Measurements from ENCODE around the gene ABCA8. TPM values are rescaled to one million over a fixed set of nuclear protein-coding genes. Genes with fewer than 3 reads are reported as not detected.

The ABCA8 gene
- total RNA-seq, 1 donor from 2014 or later = 34.1 TPM

DNA sequence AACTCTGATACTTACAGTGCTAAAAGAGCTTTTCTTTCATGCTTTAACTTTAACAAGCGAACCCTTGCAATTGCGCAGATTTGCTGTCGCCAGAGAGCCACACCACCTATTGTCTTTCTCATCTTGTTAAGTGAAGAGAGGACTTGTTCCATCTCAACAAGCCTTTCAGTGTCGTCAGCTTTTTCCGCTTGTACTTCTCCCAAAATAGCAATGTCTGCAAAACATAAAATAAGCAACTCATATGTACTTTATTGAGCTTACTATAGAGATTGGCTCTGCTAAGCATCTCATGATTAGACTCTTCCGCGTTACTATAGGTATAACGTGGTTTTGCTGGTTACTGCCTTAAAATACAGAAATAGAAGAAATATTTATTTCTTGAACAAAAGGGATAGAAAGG, 51.9 kb downstream of the ABCA8 start:
- peaks cover 46% of the 10 kb centered on the region for H3K36me3 Mint-ChIP-seq (ENCODE audit: unreplicated experiment)
- DNase-seq (ENCODE audit: extremely low spot score, unreplicated experiment) = no peak
- TF ChIP-seq, protein P1, sequence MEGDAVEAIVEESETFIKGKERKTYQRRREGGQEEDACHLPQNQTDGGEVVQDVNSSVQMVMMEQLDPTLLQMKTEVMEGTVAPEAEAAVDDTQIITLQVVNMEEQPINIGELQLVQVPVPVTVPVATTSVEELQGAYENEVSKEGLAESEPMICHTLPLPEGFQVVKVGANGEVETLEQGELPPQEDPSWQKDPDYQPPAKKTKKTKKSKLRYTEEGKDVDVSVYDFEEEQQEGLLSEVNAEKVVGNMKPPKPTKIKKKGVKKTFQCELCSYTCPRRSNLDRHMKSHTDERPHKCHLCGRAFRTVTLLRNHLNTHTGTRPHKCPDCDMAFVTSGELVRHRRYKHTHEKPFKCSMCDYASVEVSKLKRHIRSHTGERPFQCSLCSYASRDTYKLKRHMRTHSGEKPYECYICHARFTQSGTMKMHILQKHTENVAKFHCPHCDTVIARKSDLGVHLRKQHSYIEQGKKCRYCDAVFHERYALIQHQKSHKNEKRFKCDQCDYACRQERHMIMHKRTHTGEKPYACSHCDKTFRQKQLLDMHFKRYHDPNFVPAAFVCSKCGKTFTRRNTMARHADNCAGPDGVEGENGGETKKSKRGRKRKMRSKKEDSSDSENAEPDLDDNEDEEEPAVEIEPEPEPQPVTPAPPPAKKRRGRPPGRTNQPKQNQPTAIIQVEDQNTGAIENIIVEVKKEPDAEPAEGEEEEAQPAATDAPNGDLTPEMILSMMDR (IDR thresholded peaks at IDR 0.05) = no peak
- H3K4me1 Mint-ChIP-seq (ENCODE audit: unreplicated experiment) = peaks cover 7% of the 10 kb centered on the region
- no peaks in the 10 kb centered on the region for H3K27me3 Mint-ChIP-seq (ENCODE audit: unreplicated experiment)
- no peak overlapping the region for H3K27ac Mint-ChIP-seq (ENCODE audit: unreplicated experiment)
- peaks cover 14% of the 10 kb centered on the region for H3K9me3 Mint-ChIP-seq (ENCODE audit: unreplicated experiment)
- no peak overlapping the region for H3K4me3 Mint-ChIP-seq (ENCODE audit: unreplicated experiment)

DNA sequence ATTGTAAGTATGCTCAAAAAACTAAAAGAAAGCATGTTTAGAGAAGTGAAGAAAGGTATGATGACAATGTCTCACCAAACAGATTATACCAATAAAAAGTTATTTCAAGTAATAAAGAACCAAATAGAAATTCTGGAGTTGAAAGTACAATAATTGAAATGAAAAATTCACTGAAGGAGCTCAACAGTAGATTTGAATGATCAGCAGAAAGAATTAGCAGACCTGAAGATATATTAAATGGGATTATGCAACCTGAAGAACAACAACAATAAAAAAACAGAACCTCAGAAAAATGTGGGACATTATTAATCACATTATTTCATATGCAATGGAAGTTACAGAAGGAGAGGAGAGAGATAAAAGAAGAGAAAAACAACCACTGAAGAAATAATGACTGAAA, 57.6 kb downstream of the ABCA8 start:
- no peak overlapping the region for H3K27ac Mint-ChIP-seq (ENCODE audit: unreplicated experiment)
- TF ChIP-seq, protein P1 (IDR thresholded peaks at IDR 0.05) = no peak
- peaks cover 44% of the 10 kb centered on the region for H3K36me3 Mint-ChIP-seq (ENCODE audit: unreplicated experiment)
- no peak overlapping the region for H3K4me3 Mint-ChIP-seq (ENCODE audit: unreplicated experiment)
- no peaks in the 10 kb centered on the region for H3K4me1 Mint-ChIP-seq (ENCODE audit: unreplicated experiment)
- H3K27me3 Mint-ChIP-seq (ENCODE audit: unreplicated experiment) = no peaks in the 10 kb centered on the region
- no peak for DNase-seq (ENCODE audit: extremely low spot score, unreplicated experiment)
- H3K9me3 Mint-ChIP-seq (ENCODE audit: unreplicated experiment) = peaks cover 28% of the 10 kb centered on the region

DNA sequence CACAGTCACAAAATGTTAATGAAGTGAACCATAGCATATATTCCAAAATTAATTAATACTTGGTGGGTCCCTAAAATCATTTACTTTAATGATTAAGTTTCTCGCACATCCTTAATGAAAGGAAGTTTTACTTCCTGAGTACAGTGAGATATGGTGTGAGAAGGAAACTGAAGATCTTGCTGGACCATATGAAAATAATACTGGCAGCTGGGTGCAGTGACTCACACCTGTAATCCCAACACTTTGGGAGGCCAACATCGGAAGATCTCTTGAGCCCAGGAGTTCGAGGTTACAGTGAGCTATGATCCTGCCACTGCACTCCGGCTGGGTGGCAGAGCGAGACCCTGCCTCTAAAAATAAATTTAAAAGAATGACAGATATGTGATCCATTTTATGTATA, 62.5 kb downstream of the ABCA8 start:
- TF ChIP-seq, protein P1 (IDR thresholded peaks at IDR 0.05) = no peak
- Mint-ChIP-seq H3K9me3 (ENCODE audit: unreplicated experiment) (peaks cover 11% of the 10 kb centered on the region), H3K27ac (ENCODE audit: unreplicated experiment) (no peak overlapping the region), H3K27me3 (ENCODE audit: unreplicated experiment) (no peaks in the 10 kb centered on the region), H3K36me3 (ENCODE audit: unreplicated experiment) (peaks cover 19% of the 10 kb centered on the region), H3K4me3 (ENCODE audit: unreplicated experiment) (no peak overlapping the region), H3K4me1 (ENCODE audit: unreplicated experiment) (no peaks in the 10 kb centered on the region)
- no peak for DNase-seq (ENCODE audit: extremely low spot score, unreplicated experiment)

DNA sequence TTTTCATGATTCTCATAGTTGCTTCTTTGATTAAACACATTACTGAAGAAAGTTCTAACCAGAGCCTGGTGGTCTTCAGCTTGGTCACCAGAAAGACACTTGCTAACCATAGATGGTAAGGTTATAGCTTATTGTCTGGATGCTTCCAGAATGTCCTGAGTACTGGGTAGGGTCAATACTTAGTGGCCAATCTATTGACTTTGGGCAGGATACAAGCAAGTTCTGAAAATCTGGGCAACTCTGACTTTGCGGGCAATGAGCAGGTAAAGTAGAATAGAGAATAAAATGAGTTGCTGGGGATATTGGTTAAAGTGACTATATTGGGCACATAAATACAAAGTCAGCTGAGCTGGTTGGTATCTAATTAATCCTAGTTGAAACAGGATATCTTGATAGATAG, 63.0 kb downstream of the ABCA8 start:
- H3K27me3 Mint-ChIP-seq (ENCODE audit: unreplicated experiment) = no peaks in the 10 kb centered on the region
- no peak for DNase-seq (ENCODE audit: extremely low spot score, unreplicated experiment)
- H3K27ac Mint-ChIP-seq (ENCODE audit: unreplicated experiment) = no peak overlapping the region
- TF ChIP-seq, protein P1 (IDR thresholded peaks at IDR 0.05) = no peak
- peaks cover 14% of the 10 kb centered on the region for H3K36me3 Mint-ChIP-seq (ENCODE audit: unreplicated experiment)
- peaks cover 6% of the 10 kb centered on the region for H3K9me3 Mint-ChIP-seq (ENCODE audit: unreplicated experiment)
- H3K4me1 Mint-ChIP-seq (ENCODE audit: unreplicated experiment) = no peaks in the 10 kb centered on the region
- no peak overlapping the region for H3K4me3 Mint-ChIP-seq (ENCODE audit: unreplicated experiment)

DNA sequence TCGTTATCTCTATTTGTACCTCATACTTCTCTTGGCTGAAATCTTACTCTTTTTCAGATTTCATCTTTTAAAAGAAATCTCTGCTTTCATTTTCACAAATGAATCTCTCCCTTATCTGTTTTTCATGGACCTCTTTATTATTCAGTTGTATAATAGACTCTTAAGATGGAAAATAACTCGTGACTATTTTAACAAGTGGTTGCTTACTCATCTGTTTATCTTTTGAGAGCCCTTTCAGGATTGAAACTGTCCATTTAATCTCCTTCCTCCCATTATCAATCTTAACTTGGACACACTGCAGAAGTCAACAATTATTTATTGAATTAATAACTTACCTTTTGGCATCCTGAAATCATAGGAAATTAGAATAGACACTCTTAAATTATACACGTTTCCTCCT, 68.8 kb downstream of the ABCA8 start:
- TF ChIP-seq, protein P1 (IDR thresholded peaks at IDR 0.05) = no peak
- H3K4me1 Mint-ChIP-seq (ENCODE audit: unreplicated experiment) = no peaks in the 10 kb centered on the region
- no peaks in the 10 kb centered on the region for H3K9me3 Mint-ChIP-seq (ENCODE audit: unreplicated experiment)
- H3K4me3 Mint-ChIP-seq (ENCODE audit: unreplicated experiment) = no peak overlapping the region
- no peak overlapping the region for H3K27ac Mint-ChIP-seq (ENCODE audit: unreplicated experiment)
- peaks cover 46% of the 10 kb centered on the region for H3K36me3 Mint-ChIP-seq (ENCODE audit: unreplicated experiment)
- H3K27me3 Mint-ChIP-seq (ENCODE audit: unreplicated experiment) = no peaks in the 10 kb centered on the region
- DNase-seq (ENCODE audit: extremely low spot score, unreplicated experiment) = no peak

All from osteocyte (in vitro differentiated cells).